Gastroesophageal sphincter (tissue), 3 donors: ENCODE results near the gene SPSB4.
"Not testable (repeated sequence)": the region's sequence is repeated elsewhere in the genome, so short reads cannot be mapped to it uniquely, and the experiment has no call there.

Experiments used
- CTCF ChIP-seq, 4 experiments: fragments of 200-600 bp in 2 of 4; fragments of 450-650 bp in 2 of 4; sonication (generic) in 1 of 4; IDR thresholded peaks; one replicate each; pipeline ENCODE4 v1.5.1; 2017 to 2019; ENCODE audit warnings: antibody characterized with exemption in 4 of 4, mild to moderate bottlenecking in 2 of 4, moderate library complexity in 2 of 4
- POLR2A ChIP-seq, 2 donors: fragments of 450-650 bp; IDR thresholded peaks; one replicate each; pipeline ENCODE4 v1.6.1; 2017; ENCODE audit warnings: antibody characterized with exemption in 2 of 2, mild to moderate bottlenecking in 2 of 2, moderate library complexity in 1 of 2

- TF ChIP-seq CTCF, POLR2A (IDR thresholded peaks at IDR 0.05): not testable (repeated sequence)
Measured at GRCh38 chr3:141017366-141018322, 33.5 kb upstream of the SPSB4 start.
